Activated CD4-positive, alpha-beta T cell treated with anti-CD3 and anti-CD28 coated beads, Interleukin-2, amount 50 U/mL, for 24 hours (primary cell): Measurements from ENCODE around the gene C8A.

Source experiments
- DNase-seq, 2 donors: peaks; one replicate each; pipeline ENCODE4 v3.0.0-alpha.2; 2020; ENCODE audit warnings: low read depth in 1 of 2, low spot score in 1 of 2

The C8A gene

GRCh38 chr1:56924116-56924515, 69.5 kb downstream of the C8A start:
- DNase-seq: no peak

- no peak for DNase-seq
These were observed 70.6 kb downstream of the C8A start for GRCh38 chr1:56925193-56925592.

GRCh38 chr1:56927171-56927570, 72.6 kb downstream of the C8A start:
- DNase-seq: no peak

- DNase-seq: no peak
These were observed 73.4 kb downstream of the C8A start for GRCh38 chr1:56927986-56928385.

GRCh38 chr1:56929492-56929891, 74.9 kb downstream of the C8A start:
- no peak for DNase-seq

GRCh38 chr1:56931211-56931610, 76.6 kb downstream of the C8A start:
- DNase-seq: no peak

GRCh38 chr1:56931686-56932085, 77.1 kb downstream of the C8A start:
- no peak for DNase-seq

GRCh38 chr1:56933161-56933560, 78.6 kb downstream of the C8A start:
- DNase-seq: no peak

- DNase-seq: no peak
These were observed 79.0 kb downstream of the C8A start for GRCh38 chr1:56933606-56934005.

- no peak for DNase-seq
These were observed 79.9 kb downstream of the C8A start for GRCh38 chr1:56934430-56935060.

GRCh38 chr1:56938646-56939045, 84.0 kb downstream of the C8A start:
- DNase-seq: no peak

GRCh38 chr1:56939209-56939608, 84.6 kb downstream of the C8A start:
- DNase-seq: no peak

GRCh38 chr1:56940039-56940438, 85.4 kb downstream of the C8A start:
- DNase-seq: no peak

- DNase-seq: no peak
These were observed 93.9 kb downstream of the C8A start for GRCh38 chr1:56948403-56949023.

GRCh38 chr1:56952501-56952900, 97.9 kb downstream of the C8A start:
- DNase-seq: no peak

GRCh38 chr1:56953386-56953785, 98.8 kb downstream of the C8A start:
- DNase-seq: no peak

GRCh38 chr1:56954664-56955063, 100.1 kb downstream of the C8A start:
- no peak for DNase-seq

- DNase-seq: no peak
These were observed 103.3 kb downstream of the C8A start for GRCh38 chr1:56957931-56958330.

- DNase-seq: no peak
These were observed 103.9 kb downstream of the C8A start for GRCh38 chr1:56958526-56958925.

- DNase-seq: no peak
These were observed 106.8 kb downstream of the C8A start for GRCh38 chr1:56961426-56961825.

- no peak for DNase-seq
These were observed 109.1 kb downstream of the C8A start for GRCh38 chr1:56963667-56964066.

GRCh38 chr1:56964349-56965017, 109.9 kb downstream of the C8A start:
- DNase-seq: no peak

GRCh38 chr1:56965191-56965590, 110.6 kb downstream of the C8A start:
- DNase-seq: no peak
